HepG2 (cell line): Measurements from ENCODE around the gene EMID1. TPM values are rescaled to one million over a fixed set of nuclear protein-coding genes. Genes with fewer than 3 reads are reported as not detected.

Source experiments
- CENPT ChIP-seq: sonication (generic); formaldehyde crosslinking; IDR thresholded peaks from 2 replicates; pipeline ENCODE4 v1.8.0; 2022; ENCODE audit warnings: low read depth, mild to moderate bottlenecking, moderate library complexity, missing genetic modification reagents
- KMT2A ChIP-seq: sonication (generic); formaldehyde crosslinking; IDR thresholded peaks from 2 replicates; pipeline ENCODE4 v1.4.0; 2020; ENCODE audit warnings: missing genetic modification reagents
- MAFF ChIP-seq: IDR thresholded peaks from 2 replicates; pipeline ENCODE4 v1.6.1; 2011; ENCODE audit warnings: low read depth, low read length, improper control_type of control experiment
- MATR3 ChIP-seq: sonication (generic); formaldehyde crosslinking; IDR thresholded peaks from 2 replicates; pipeline ENCODE4 v1.4.0; 2020; ENCODE audit warnings: missing genetic modification reagents
- MED8 ChIP-seq: sonication (generic); formaldehyde crosslinking; IDR thresholded peaks from 2 replicates; pipeline ENCODE4 v1.8.1; 2023; ENCODE audit warnings: mild to moderate bottlenecking, missing genetic modification reagents; ENCODE audit not compliant: insufficient replicate concordance
- PHF8 ChIP-seq: sonication (generic); formaldehyde crosslinking; IDR thresholded peaks from 2 replicates; pipeline ENCODE4 v1.5.0; 2020; ENCODE audit warnings: missing genetic modification reagents
- SAP130 ChIP-seq: IDR thresholded peaks from 2 replicates; pipeline ENCODE4 v1.6.1; 2016; ENCODE audit warnings: low read depth
- SP1 ChIP-seq, 2 experiments: fragments of 450-650 bp in 1 of 2; sonication (generic) in 1 of 2; formaldehyde crosslinking in 1 of 2; IDR thresholded peaks; 2 replicates each; pipeline versions ENCODE4 v1.4.0 to v1.6.1; 2016 to 2020; ENCODE audit warnings: missing genetic modification reagents in 1 of 2
- ZFP62 ChIP-seq: sonication (generic); formaldehyde crosslinking; IDR thresholded peaks from 2 replicates; pipeline ENCODE4 v1.4.0; 2020; ENCODE audit warnings: missing genetic modification reagents
- ZNF101 ChIP-seq: sonication (generic); formaldehyde crosslinking; IDR thresholded peaks from 2 replicates; pipeline ENCODE4 v1.4.0; 2020; ENCODE audit warnings: mild to moderate bottlenecking, low read depth, missing genetic modification reagents, borderline replicate concordance
- ZNF24 ChIP-seq: fragments of 450-650 bp; IDR thresholded peaks from 2 replicates; pipeline ENCODE4 v1.6.1; 2017; ENCODE audit warnings: antibody characterized with exemption, mild to moderate bottlenecking
- ZNF501 ChIP-seq: sonication (generic); formaldehyde crosslinking; IDR thresholded peaks from 2 replicates; pipeline ENCODE4 v1.5.1; 2020; ENCODE audit warnings: mild to moderate bottlenecking, moderate library complexity, missing genetic modification reagents
- ZNF556 ChIP-seq: sonication (generic); formaldehyde crosslinking; IDR thresholded peaks from 2 replicates; pipeline ENCODE4 v1.4.0; 2020; ENCODE audit warnings: mild to moderate bottlenecking, missing genetic modification reagents, borderline replicate concordance
- ZNF589 ChIP-seq: sonication (generic); formaldehyde crosslinking; conservative IDR thresholded peaks from 2 replicates; pipeline ENCODE4 v1.8.0; 2022; ENCODE audit warnings: mild to moderate bottlenecking, moderate library complexity, missing genetic modification reagents
- ZNF652 ChIP-seq: IDR thresholded peaks from 2 replicates; pipeline ENCODE4 v1.6.1; 2016; ENCODE audit warnings: low read depth, borderline replicate concordance
- ZSCAN31 ChIP-seq: sonication (generic); formaldehyde crosslinking; IDR thresholded peaks from 2 replicates; pipeline ENCODE4 v1.5.0; 2020; ENCODE audit warnings: low read depth, mild to moderate bottlenecking, missing genetic modification reagents
- polyA plus RNA-seq, 8 experiments: library from polyadenylated mRNA; depleted of rRNA in 3 of 8; stranded (reverse) in 7 of 8; unstranded in 1 of 8; fragments of >200 nt; fragmentation: Illumina TruSeq in 4 of 8; extraction: Trizol in 4 of 8; gene quantifications; 2 replicates each; pipeline versions ENCODE4 v1.2.1 to v1.2.3, GENCODE V29; 2011 to 2016; ENCODE audit warnings: low read depth in 4 of 8, missing spikeins in 1 of 8, mixed read lengths in 1 of 8; ENCODE audit not compliant: insufficient read depth in 1 of 8
- total RNA-seq, 5 experiments: library from RNA; depleted of rRNA; stranded (reverse); fragments of >200 nt; fragmentation: Illumina TruSeq; extraction: Trizol; gene quantifications; 2 replicates each; pipeline ENCODE4 v1.2.3, GENCODE V29; 2016; ENCODE audit warnings: low read depth in 1 of 5
- TF ChIP-seq, protein P1 (sequence below): sonication (generic); formaldehyde crosslinking; IDR thresholded peaks from 2 replicates; pipeline ENCODE4 v1.5.0; 2020; ENCODE audit warnings: mild to moderate bottlenecking, missing genetic modification reagents, borderline replicate concordance
- TF ChIP-seq, protein P2 (sequence below): sonication (generic); formaldehyde crosslinking; IDR thresholded peaks from 2 replicates; pipeline ENCODE4 v1.8.0; 2022; ENCODE audit warnings: missing genetic modification reagents, mild to moderate bottlenecking, moderate library complexity, borderline replicate concordance
- TF ChIP-seq, protein P3 (sequence below): IDR thresholded peaks from 2 replicates; pipeline ENCODE4 v1.6.1; 2016

The EMID1 gene
- total and polyA plus RNA-seq, 2 of the 13 experiments (the other 11 are each of a cell fraction or from before 2014, with no cell fraction given): 0.45 to 0.82 TPM

DNA sequence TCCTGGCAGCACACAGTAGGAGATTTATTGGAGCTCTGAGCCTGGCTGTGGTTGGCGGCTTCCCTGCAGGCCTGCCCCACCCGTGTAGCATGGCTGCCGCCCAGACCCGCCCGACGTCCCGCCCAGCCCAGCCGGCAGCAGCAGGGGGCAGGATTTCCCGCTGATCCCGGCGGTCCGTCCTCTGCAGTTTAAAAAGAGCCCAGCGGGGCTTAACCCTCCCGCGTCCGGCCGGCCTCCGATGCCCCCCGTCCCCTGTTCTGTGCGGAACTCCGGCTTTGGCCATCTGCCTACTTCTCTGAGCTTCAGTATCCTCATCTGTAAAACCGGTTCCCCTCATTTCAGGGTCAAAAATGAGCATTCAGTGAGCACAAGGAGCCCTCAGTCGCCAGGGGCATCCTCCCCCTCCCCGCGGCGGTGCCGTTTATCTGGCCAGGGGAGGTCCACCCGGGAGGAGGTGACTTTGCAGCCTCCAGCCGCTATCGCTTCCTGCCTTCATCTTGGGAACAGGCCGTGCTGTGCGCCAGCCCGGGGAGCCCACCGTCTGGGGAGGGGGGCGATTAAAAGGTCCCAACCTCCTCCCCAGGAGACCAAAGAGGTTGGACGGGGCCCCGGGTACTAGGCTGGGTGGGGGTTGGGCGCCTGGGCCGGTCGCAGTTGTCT, 100.6 kb downstream of the EMID1 start, which contains the start of gene GAS2L1 (continued):
- TF ChIP-seq, protein P1, sequence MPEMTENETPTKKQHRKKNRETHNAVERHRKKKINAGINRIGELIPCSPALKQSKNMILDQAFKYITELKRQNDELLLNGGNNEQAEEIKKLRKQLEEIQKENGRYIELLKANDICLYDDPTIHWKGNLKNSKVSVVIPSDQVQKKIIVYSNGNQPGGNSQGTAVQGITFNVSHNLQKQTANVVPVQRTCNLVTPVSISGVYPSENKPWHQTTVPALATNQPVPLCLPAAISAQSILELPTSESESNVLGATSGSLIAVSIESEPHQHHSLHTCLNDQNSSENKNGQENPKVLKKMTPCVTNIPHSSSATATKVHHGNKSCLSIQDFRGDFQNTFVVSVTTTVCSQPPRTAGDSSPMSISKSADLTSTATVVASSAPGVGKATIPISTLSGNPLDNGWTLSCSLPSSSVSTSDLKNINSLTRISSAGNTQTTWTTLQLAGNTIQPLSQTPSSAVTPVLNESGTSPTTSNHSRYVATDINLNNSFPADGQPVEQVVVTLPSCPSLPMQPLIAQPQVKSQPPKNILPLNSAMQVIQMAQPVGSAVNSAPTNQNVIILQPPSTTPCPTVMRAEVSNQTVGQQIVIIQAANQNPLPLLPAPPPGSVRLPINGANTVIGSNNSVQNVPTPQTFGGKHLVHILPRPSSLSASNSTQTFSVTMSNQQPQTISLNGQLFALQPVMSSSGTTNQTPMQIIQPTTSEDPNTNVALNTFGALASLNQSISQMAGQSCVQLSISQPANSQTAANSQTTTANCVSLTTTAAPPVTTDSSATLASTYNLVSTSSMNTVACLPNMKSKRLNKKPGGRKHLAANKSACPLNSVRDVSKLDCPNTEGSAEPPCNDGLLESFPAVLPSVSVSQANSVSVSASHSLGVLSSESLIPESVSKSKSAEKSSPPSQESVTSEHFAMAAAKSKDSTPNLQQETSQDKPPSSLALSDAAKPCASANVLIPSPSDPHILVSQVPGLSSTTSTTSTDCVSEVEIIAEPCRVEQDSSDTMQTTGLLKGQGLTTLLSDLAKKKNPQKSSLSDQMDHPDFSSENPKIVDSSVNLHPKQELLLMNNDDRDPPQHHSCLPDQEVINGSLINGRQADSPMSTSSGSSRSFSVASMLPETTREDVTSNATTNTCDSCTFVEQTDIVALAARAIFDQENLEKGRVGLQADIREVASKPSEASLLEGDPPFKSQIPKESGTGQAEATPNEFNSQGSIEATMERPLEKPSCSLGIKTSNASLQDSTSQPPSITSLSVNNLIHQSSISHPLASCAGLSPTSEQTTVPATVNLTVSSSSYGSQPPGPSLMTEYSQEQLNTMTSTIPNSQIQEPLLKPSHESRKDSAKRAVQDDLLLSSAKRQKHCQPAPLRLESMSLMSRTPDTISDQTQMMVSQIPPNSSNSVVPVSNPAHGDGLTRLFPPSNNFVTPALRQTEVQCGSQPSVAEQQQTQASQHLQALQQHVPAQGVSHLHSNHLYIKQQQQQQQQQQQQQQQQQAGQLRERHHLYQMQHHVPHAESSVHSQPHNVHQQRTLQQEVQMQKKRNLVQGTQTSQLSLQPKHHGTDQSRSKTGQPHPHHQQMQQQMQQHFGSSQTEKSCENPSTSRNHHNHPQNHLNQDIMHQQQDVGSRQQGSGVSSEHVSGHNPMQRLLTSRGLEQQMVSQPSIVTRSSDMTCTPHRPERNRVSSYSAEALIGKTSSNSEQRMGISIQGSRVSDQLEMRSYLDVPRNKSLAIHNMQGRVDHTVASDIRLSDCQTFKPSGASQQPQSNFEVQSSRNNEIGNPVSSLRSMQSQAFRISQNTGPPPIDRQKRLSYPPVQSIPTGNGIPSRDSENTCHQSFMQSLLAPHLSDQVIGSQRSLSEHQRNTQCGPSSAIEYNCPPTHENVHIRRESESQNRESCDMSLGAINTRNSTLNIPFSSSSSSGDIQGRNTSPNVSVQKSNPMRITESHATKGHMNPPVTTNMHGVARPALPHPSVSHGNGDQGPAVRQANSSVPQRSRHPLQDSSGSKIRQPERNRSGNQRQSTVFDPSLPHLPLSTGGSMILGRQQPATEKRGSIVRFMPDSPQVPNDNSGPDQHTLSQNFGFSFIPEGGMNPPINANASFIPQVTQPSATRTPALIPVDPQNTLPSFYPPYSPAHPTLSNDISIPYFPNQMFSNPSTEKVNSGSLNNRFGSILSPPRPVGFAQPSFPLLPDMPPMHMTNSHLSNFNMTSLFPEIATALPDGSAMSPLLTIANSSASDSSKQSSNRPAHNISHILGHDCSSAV (CRISPR knock-in tag): no peak
- peak; percentile 14; the same call in 1 of the 2 replicates for TF ChIP-seq PHF8 (CRISPR knock-in tag)
- no peak for TF ChIP-seq ZFP62 (CRISPR knock-in tag)
- peak; percentile 55 for TF ChIP-seq SAP130 (CRISPR knock-in tag)
- no peak for TF ChIP-seq MAFF
- TF ChIP-seq SP1 (IDR thresholded peaks at IDR 0.05): no peak
- peak; percentile 56 for TF ChIP-seq SP1 (CRISPR knock-in tag; IDR thresholded peaks at IDR 0.05)
- peak; percentile 56; the same call in 1 of the 2 replicates for TF ChIP-seq ZNF501 (CRISPR knock-in tag)
- no peak for TF ChIP-seq ZNF589 (CRISPR knock-in tag)
- peak; percentile 15; the same call in 1 of the 2 replicates for TF ChIP-seq ZSCAN31 (CRISPR knock-in tag)
- peak; percentile 72; the same call in 1 of the 2 replicates for TF ChIP-seq ZNF556 (CRISPR knock-in tag)
- TF ChIP-seq ZNF101 (CRISPR knock-in tag): no peak
- peak; percentile 41 for TF ChIP-seq MED8 (CRISPR knock-in tag)
- TF ChIP-seq, protein P2, sequence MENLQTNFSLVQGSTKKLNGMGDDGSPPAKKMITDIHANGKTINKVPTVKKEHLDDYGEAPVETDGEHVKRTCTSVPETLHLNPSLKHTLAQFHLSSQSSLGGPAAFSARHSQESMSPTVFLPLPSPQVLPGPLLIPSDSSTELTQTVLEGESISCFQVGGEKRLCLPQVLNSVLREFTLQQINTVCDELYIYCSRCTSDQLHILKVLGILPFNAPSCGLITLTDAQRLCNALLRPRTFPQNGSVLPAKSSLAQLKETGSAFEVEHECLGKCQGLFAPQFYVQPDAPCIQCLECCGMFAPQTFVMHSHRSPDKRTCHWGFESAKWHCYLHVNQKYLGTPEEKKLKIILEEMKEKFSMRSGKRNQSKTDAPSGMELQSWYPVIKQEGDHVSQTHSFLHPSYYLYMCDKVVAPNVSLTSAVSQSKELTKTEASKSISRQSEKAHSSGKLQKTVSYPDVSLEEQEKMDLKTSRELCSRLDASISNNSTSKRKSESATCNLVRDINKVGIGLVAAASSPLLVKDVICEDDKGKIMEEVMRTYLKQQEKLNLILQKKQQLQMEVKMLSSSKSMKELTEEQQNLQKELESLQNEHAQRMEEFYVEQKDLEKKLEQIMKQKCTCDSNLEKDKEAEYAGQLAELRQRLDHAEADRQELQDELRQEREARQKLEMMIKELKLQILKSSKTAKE (CRISPR knock-in tag): no peak
- TF ChIP-seq ZNF24: no peak
- TF ChIP-seq MATR3 (CRISPR knock-in tag): no peak
- TF ChIP-seq ZNF652 (CRISPR knock-in tag): peak; percentile 98
- no peak for TF ChIP-seq KMT2A (CRISPR knock-in tag)
- TF ChIP-seq CENPT (CRISPR knock-in tag): no peak
- TF ChIP-seq, protein P3, sequence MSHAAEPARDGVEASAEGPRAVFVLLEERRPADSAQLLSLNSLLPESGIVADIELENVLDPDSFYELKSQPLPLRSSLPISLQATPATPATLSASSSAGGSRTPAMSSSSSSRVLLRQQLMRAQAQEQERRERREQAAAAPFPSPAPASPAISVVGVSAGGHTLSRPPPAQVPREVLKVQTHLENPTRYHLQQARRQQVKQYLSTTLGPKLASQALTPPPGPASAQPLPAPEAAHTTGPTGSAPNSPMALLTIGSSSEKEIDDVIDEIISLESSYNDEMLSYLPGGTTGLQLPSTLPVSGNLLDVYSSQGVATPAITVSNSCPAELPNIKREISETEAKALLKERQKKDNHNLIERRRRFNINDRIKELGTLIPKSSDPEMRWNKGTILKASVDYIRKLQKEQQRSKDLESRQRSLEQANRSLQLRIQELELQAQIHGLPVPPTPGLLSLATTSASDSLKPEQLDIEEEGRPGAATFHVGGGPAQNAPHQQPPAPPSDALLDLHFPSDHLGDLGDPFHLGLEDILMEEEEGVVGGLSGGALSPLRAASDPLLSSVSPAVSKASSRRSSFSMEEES: peak; percentile 11; the same call in 1 of the 2 replicates
